Kidney (tissue), 14 donors: ENCODE data around the gene ANKS1A. TPM values are rescaled to one million over a fixed set of nuclear protein-coding genes. Genes with fewer than 3 reads are reported as not detected.

Experiments used
- DNase-seq, 5 donors: peaks; one replicate each; pipeline ENCODE4 v3.0.0-alpha.2; 2013 to 2020
- FAIRE-seq: peaks from 2 replicates; lab custom pipeline; 2012; peaks lifted over from hg19 to GRCh38; lab: Jason Lieb, UNC
- H3K27ac ChIP-seq, 2 donors: one replicate each; pipeline ENCODE4 v1.7.0; 2013; ENCODE audit warnings: low read depth in 2 of 2, low read length in 2 of 2, inconsistent platforms in 1 of 2
- H3K27me3 ChIP-seq: one replicate; pipeline ENCODE4 v1.7.1; 2013; ENCODE audit warnings: low read length, inconsistent platforms; ENCODE audit not compliant: control insufficient read depth, insufficient read depth
- H3K36me3 ChIP-seq, 3 donors: one replicate each; pipeline versions ENCODE4 v1.7.0 to v1.7.1; 2013; ENCODE audit warnings: low read length in 3 of 3, control low read depth in 1 of 3, inconsistent platforms in 1 of 3; ENCODE audit not compliant: insufficient read depth in 3 of 3, control insufficient read depth in 2 of 3
- H3K4me1 ChIP-seq, 3 donors: one replicate each; pipeline versions ENCODE4 v1.7.0 to v1.7.1; 2013; ENCODE audit warnings: low read length in 3 of 3, inconsistent platforms in 1 of 3, low read depth in 1 of 3; ENCODE audit not compliant: control insufficient read depth in 2 of 3, insufficient read depth in 2 of 3
- H3K4me3 ChIP-seq, 3 donors: one replicate each; pipeline versions ENCODE4 v1.7.0 to v1.8.1; 2013; ENCODE audit warnings: low read length in 3 of 3, control low read depth in 1 of 3, inconsistent platforms in 1 of 3
- H3K9ac ChIP-seq, 3 donors: one replicate each; pipeline versions ENCODE4 v1.7.0 to v1.7.1; 2013; ENCODE audit warnings: low read length in 3 of 3, control low read depth in 1 of 3, inconsistent platforms in 1 of 3
- H3K9me3 ChIP-seq, 3 donors: one replicate each; pipeline versions ENCODE4 v1.7.0 to v1.7.1; 2013; ENCODE audit warnings: low read length in 3 of 3, control low read depth in 1 of 3, inconsistent platforms in 1 of 3; ENCODE audit not compliant: control insufficient read depth in 2 of 3, insufficient read depth in 1 of 3
- CTCF ChIP-seq: IDR thresholded peaks from 3 replicates; pipeline ENCODE4 v1.5.1; 2012; ENCODE audit warnings: mild to moderate bottlenecking, moderate library complexity, borderline replicate concordance; ENCODE audit not compliant: insufficient read depth; ENCODE audit errors: extremely low read depth
- intact Hi-C: fragments of 100-400 bp; cut with DNase I; formaldehyde crosslinking; loops from one replicate; pipeline ENCODE4 v1.11.1; 2022
- polyA plus RNA-seq: library from polyadenylated mRNA; stranded (reverse); fragments of 350-450 nt; fragmentation: Illumina TruSeq; extraction: RNeasy Lipid Tissue Mini Kit (QIAGEN cat#74804); gene quantifications from one replicate; pipeline ENCODE4 v1.2.3, GENCODE V29; 2014; ENCODE audit warnings: low read depth, low replicate concordance; ENCODE audit not compliant: insufficient read depth
- total RNA-seq: library from RNA; stranded (reverse); fragmentation: NEBNext Ultra II Directional; extraction: Animal tissue kit (Norgen Biotek cat#: 25700); gene quantifications from one replicate; pipeline ENCODE4 v1.2.1, GENCODE V29; 2021
- donor health status: control.
- donor health status: control.
- donor health status: control.
- donor health status: control.
- donor health status: control.
- donor health status: DM: yes; HTN: yes; CAD: no.
- donor health status: Normal renal cell carcinoma (clear cell type).

Gene ANKS1A
- total and polyA plus RNA-seq, 2 donors from 2014 or later: 9.4 to 25.9 TPM

- H3K4me3 ChIP-seq: no peak overlapping the region
- FAIRE-seq (no peak), DNase-seq (no peak)
- no peaks in the 10 kb centered on the region for H3K9me3 ChIP-seq
- no peak overlapping the region for H3K27ac ChIP-seq
- no peak overlapping the region for H3K9ac ChIP-seq
- H3K36me3 ChIP-seq: peaks cover 3 to 27% (median 26%) of the 10 kb centered on the region in 3 donors
- TF ChIP-seq CTCF: no peak
- no peaks in the 10 kb centered on the region for H3K27me3 ChIP-seq
- intact Hi-C loops: no loop called here
- no peaks in the 10 kb centered on the region for H3K4me1 ChIP-seq
These were observed 174.7 kb downstream of the ANKS1A start for GRCh38 chr6:35063701-35064280.

- FAIRE-seq (no peak), DNase-seq (no peak)
- Histone ChIP-seq H3K4me3 (no peak overlapping the region), H3K4me1 (no peaks in the 10 kb centered on the region), H3K27me3 (no peaks in the 10 kb centered on the region), H3K9ac (no peak overlapping the region), H3K9me3 (no peaks in the 10 kb centered on the region), H3K27ac (no peak overlapping the region), H3K36me3 (peaks cover 3 to 26% (median 24%) of the 10 kb centered on the region in 3 donors)
- intact Hi-C loops: no loop called here
- no peak for TF ChIP-seq CTCF
These were observed 175.2 kb downstream of the ANKS1A start for GRCh38 chr6:35064290-35064689.

- no peak overlapping the region for H3K27ac ChIP-seq
- DNase-seq (peak in 1 of 5 donors; percentile 36), FAIRE-seq (no peak)
- no peaks in the 10 kb centered on the region for H3K9me3 ChIP-seq
- no peak overlapping the region for H3K9ac ChIP-seq
- H3K36me3 ChIP-seq: peaks cover 3 to 26% (median 21%) of the 10 kb centered on the region in 3 donors
- no peak for TF ChIP-seq CTCF
- intact Hi-C loops: no loop called here
- H3K4me1 ChIP-seq: no peaks in the 10 kb centered on the region
- no peaks in the 10 kb centered on the region for H3K27me3 ChIP-seq
- no peak overlapping the region for H3K4me3 ChIP-seq
These were observed 175.8 kb downstream of the ANKS1A start for GRCh38 chr6:35064757-35065440.
